Retinal pigment epithelial cell (primary cell): ENCODE measurements around the gene FBXL7.

Experiments used
- DNase-seq: peaks from one replicate; pipeline ENCODE4 v3.0.0-alpha.2; 2010; ENCODE audit warnings: low read depth
- H3K4me3 ChIP-seq: 2 replicates; pipeline ENCODE4 v1.5.1; 2011; ENCODE audit warnings: mild to moderate bottlenecking, low read length, control low read depth, moderate library complexity
- CTCF ChIP-seq: conservative IDR thresholded peaks from 2 replicates; pipeline ENCODE4 v1.5.1; 2011; ENCODE audit warnings: low read depth, low read length, control low read depth, inconsistent platforms

Gene FBXL7

GRCh38 chr5:15463231-15463980 lies 36.6 kb upstream of the FBXL7 start:
- TF ChIP-seq CTCF, result peak; percentile 65

GRCh38 chr5:15472116-15472515 lies 27.9 kb upstream of the FBXL7 start:
- DNase-seq, result no peak
- no peak overlapping the region for H3K4me3 ChIP-seq
- peak; percentile 26 for TF ChIP-seq CTCF

More at GRCh38 chr5:15463231-15463980, 36.6 kb upstream of the FBXL7 start:
- no peak for DNase-seq
- H3K4me3 ChIP-seq, result no peak overlapping the region

GRCh38 chr5:15474143-15474719 lies 25.7 kb upstream of the FBXL7 start:
- H3K4me3 ChIP-seq, result no peak overlapping the region
- no peak for DNase-seq
- no peak for TF ChIP-seq CTCF

- no peak for DNase-seq
- no peak for TF ChIP-seq CTCF
These were observed 24.6 kb upstream of the FBXL7 start for GRCh38 chr5:15475367-15475766.

GRCh38 chr5:15476977-15477376 lies 23.0 kb upstream of the FBXL7 start:
- no peak for DNase-seq
- H3K4me3 ChIP-seq, result no peak overlapping the region
- TF ChIP-seq CTCF, result no peak

More at GRCh38 chr5:15475367-15475766, 24.6 kb upstream of the FBXL7 start:
- no peak overlapping the region for H3K4me3 ChIP-seq

GRCh38 chr5:15480436-15480835 lies 19.5 kb upstream of the FBXL7 start:
- no peak overlapping the region for H3K4me3 ChIP-seq
- DNase-seq, result no peak
- TF ChIP-seq CTCF, result no peak
